8988T (cell line): ENCODE measurements around the gene BAIAP2L2.
A peak's percentile ranks its signal among the peaks of the same experiment; 100 is the strongest.
"Not testable (repeated sequence)": the region's sequence is repeated elsewhere in the genome, so short reads cannot be mapped to it uniquely, and the experiment has no call there.

Source experiments
- DNase-seq: peaks from one replicate; pipeline ENCODE4 v3.0.0; 2011

Gene BAIAP2L2

DNA sequence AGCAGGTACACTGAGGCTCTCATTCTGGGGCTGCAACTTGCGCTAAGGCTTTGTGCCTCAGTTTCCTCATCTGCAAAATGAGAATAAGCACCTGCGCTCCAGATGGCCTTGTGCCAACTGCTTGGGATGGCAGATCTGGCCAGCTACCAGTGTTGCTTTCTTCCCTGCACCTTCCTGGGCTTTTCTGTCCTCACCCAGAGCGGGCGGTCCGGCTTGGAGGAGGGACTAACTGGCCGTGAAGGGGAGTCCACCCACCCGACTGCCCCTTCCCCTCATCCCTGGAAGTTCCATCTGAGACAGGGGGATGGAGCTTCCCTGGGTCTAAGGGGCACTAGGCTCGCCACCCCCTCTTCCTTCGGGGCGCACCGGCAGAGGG lies 30.0 kb downstream of the BAIAP2L2 start:
- DNase-seq: no peak

DNA sequence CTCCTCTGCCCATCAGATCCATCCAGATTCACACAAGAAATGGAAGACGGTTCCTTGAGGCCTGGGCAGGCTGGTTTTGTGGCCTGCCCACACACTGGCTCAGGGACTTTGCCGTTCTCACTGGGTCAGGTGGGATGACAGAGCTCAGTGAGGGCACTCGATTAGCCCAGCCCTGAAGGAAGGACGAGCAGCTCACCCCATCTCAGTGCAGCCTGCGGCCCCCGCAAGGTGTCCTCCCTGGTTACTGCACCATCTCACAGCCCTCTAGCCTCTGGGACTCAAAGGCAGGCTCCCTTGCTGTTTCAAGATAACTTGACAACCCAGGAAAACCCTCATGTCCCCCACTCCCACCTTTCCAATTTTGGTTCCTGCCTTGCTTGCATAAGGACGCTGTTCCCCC lies 30.7 kb downstream of the BAIAP2L2 start:
- DNase-seq: no peak

DNA sequence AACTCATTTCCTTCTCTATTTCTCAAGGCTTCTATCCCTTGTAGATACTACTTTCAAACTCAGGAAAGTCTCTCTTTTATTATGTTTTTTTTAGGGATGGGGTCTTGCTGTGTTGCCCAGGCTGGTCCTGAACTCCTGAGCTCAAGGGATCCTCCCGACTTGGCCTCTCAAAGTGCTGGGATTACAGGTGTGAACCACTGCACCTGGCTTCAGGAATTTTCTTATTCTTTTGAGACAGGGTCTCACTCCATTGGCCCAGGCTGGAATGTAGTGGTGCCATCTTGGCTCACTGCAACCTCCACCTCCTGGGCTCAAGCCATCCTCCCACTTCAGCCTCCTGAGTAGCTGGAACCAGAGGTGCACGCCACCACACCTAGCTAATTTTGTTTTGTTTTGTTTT lies 31.3 kb downstream of the BAIAP2L2 start:
- DNase-seq: not testable (repeated sequence)

DNA sequence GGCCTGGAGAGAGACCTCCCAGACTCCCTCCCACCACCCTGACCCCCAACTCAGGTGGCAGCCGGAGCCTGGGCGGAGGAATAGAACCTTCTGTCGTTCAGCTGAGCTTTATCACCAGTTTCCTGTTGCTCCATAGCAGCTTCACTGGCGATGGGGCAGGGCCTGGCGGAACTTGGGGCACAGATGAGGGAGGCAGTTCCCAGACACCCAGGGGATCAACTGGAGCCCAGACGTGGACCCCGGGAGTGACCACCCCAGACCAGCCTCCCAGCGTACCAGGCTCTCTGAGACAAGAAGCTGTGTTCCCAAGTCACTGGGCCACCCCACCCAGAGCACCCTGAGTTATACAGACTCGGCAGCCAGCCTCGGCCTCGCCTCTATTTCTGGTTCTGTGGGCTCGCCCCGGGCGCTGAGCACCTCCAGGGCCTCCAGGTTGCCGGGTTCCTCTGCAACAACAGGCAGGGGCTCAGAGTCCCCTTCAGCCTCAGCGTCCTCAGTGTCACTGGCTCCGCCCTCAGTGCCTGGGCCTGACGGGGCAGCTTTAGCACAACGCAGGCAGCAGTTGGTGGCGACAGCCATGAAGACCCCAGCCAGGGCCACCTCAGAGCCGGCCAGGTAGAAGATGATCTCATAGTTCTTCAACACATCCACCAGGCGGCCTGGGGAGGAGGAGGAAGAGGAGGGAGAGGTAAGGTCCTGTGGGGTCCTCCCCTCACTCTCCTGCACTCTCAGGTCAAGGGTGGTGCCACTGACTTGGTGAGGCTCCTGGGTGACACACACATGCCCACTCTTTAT lies 32.2 kb downstream of the BAIAP2L2 start:
- DNase-seq: no peak

DNA sequence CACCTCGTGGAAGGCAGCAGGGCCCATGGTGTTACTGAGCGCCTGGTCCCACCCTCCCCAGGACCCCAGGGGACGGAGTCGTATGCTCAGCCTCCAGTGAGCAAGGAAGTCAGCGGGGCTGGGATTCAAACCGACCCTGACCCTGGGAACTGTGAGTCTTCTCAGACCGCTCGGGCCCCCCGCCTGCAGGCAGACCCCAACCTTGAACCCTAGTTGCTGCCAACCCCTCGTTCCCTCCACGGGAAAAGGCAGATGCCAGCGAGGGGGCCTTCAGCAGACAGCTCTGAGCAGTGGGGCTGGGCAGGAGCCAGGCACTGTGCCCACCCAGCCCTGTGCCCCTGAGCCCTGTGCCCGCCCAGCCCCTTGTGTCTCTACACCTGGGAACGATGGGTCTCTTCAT lies 32.9 kb downstream of the BAIAP2L2 start:
- DNase-seq: no peak

DNA sequence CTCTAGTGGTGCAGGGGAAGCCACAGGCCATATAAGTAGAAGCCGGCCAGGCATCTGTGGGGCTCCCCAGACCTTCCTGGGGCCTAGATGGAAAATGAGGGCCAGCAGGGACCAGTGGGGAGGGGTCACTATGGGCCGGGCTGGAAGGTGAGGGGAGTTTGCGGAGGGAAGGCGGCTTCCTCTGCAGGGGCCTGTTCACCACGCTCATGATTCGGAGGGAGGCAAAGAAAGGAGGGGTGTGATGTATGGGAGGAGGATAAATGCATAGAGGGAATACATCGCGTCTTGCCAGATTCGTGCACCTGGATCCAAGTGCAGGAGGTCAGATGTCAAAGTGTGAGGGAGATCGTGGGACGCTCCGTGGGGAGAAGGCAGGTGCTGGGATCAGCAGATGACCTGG lies 33.4 kb downstream of the BAIAP2L2 start:
- DNase-seq: no peak

DNA sequence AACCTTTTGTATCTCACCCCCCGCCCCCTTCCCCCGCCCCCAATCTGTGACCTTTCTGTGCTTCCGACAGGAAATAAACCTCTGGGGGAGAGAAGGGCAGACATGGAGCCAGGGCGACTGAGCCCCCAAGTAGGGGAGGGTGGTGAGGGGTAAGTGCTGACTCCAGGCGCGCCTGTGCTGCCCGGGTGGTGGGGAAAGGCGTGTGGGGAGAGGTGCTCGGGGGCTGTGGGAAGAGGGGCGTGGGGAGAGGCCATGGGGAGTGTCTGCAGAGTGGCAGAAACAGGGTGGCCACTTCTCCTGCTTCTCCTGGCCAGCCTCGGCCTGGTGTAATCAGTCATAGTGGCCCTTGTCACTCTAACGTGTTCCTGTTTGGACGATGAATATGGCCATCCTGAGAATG lies 34.5 kb downstream of the BAIAP2L2 start:
- DNase-seq: no peak

DNA sequence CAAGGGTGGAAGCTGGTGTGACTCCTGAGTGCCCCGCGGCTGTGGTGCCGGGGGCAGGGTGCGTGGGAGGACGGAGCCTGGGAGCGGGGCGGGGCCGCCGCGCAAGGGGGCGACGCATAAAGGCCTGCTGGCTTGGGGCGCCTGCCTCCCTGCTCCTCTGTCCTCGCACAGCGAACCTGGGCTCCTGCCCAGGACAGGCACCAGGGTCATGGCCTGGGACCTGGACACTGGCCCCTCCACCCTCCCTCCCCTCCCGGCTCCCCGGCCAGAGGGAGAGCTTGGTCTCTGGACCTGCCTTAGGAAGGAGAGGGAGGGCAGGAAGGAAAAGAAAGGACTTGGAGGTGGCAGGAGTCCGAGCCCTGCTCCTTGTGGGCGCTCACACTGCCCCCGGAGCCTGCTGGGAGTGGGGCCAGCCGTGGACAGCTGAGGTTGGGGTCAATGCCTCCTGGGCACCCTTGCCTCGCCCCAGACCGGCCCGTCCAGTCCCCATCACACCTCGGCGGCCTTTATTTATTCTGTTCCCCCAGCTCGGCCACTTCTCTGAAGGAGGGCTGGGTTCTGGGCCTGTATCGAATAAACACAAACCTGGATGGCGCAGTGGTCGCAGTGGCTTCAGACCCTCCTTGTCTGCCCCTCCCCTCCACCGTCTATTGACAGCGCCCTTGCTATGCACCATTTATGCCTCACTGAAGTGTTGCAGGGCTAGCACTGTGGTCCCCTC lies 35.2 kb downstream of the BAIAP2L2 start:
- DNase-seq: no peak

DNA sequence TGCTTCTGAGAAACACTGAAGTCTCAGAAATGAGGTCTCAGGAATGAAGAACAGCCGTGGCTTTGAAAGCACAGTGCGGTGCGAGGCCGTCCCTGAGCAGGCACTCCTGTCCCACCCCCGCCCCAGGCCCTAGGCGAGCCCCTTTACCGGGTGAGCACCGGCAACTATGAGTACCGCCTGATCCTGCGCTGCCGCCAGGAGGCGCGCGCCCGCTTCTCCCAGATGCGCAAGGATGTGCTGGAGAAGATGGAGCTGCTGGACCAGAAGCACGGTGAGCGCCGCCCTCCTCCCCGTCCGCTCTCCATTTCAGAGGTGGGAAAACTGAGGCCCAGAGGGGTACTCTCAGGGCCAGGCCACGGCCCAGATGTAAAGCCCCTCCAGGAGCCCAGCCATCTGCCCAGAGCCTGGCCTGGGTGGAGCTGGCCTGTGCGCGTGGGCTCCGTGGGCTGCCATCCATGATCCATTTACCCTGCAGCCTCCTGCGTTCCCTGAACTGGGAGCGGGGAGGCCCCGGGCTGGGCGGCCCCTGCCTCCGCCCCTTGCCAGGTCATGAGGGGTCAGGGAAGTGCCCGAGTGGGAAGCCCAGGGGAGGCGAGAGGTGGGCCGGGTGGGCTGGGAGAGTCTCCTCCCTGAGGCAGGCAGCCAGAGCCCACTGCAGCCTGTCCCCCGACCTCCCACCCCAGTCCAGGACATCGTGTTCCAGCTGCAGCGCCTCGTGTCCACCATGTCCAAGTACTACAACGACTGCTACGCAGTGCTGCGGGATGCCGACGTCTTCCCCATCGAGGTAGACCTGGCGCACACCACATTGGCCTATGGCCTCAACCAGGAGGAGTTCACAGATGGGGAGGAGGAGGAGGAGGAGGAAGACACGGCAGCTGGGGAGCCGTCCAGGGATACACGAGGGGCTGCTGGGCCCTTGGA lies 36.0 kb downstream of the BAIAP2L2 start:
- DNase-seq: no peak

DNA sequence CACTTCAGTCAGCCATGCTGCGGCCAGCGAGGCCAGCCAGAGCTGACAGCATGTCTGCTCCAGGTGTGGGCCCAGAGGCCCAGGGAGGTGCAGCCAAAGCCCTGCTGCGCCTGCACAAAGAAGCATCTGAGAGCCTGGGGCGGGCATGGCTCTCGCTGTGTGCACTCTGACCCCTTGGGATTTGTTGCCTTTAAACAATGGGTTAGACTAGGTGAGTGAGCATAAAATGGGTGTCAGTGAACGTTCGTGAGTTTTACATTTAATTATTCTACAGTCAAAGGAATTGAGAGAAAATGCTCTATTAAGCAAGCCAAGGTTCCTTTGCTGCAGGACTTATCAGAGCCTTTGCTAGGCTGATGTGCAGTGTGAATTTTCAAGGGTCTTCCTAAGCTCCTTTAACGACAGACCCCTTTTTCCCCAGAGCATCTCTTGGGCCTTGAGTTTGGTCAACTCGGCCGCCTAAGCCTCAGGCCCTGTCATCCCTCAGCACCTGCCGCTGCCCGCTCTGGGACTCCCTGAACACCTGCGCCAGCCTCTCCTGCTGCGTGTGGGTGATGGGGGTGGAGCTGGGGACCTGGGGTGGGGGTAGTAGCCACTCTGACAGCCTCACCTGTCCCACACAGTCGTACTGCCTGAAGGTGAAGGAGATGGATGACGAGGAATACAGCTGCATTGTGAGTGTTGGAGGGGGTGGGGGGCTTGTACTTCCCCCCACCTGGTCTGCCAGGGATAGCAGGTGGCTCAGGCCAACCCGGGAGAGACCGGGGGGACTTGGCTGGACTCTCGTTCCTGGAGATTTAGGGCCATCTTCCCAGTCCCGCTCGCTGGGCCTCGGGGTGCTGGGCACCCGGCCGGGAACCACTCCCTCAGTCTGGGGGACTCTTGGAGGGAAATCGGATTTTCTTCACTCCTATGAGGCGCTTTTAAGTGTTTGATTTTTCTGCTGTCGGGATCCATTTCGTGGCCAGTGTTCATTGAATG lies 37.0 kb downstream of the BAIAP2L2 start:
- DNase-seq: peak; percentile 13

DNA sequence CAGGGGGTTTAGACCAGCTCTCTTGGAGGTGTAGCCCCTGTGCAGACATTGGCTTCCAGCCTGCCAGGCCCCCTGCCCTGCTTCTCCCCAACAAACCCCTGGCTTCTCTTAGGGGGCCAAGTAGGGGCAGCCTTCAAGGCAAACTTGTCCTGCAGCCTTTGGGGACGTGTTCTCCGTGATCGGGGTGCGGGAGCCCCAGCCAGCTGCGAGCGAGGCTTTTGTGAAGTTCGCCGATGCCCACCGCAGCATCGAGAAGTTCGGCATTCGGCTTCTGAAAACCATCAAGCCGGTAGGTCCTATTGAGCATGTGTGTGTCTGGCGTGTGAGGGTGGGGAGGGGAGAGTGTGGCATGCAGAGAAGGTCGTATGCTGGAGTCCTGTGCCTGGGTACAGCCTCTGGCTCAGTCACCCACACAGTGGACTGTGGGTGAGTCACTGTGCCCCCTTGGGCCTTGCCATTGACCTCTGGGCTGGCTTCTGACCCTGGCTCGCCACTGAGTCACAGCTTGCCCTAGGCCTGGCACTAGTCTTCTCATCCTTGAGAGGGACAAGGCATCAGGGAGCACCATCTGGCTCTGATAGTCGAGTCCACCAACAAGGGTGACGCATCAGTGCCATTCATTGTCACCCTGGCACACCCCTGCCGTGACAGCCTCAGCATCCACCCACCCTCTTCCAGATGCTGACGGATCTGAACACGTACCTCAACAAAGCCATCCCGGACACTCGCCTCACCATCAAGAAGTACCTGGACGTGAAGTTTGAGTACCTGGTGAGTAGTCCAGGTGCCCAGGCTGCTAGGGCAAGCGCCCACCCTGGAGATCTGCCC lies 37.9 kb downstream of the BAIAP2L2 start:
- DNase-seq: no peak

DNA sequence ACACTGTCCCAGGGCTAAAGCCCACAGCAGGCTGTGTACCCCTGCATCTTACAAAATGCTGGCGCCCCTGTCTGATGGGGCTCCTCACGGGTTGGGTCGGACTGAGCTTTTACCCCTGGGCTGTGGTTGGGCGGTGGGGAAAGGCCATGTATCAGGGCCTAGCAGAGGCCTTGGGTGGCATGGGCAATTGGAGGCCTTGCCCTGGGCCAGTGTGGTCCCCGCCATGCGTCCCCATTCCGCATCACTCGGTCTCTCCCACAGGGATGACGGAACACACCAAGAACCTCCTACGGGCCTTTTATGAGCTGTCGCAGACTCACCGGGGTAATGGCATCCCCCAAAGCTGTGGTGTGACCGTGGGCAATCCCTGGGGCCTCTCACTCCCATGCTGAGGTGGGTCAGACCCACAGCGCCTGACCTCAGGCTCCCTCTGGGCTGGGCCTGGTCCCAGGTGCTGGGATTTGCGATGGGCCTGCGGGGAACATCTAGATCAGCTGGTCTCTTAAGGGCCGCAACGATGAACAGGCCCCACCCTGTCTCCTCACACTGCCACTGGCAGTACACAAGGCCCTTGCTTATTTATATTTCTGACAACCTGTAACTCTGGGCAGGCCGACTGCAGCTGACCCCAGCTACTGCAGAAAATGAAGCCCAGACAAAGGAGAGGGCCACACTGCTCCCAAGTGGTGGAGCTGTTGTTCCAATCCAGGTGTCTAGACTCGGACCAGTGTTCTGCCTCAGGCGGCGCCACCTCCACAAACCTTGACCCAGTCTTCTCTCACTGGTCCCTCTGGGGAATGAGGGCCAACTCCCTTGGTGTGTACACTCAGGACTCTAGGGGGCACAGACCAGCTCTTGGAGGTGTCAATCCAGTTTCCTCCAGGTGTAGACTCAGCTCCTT lies 38.8 kb downstream of the BAIAP2L2 start:
- no peak for DNase-seq

DNA sequence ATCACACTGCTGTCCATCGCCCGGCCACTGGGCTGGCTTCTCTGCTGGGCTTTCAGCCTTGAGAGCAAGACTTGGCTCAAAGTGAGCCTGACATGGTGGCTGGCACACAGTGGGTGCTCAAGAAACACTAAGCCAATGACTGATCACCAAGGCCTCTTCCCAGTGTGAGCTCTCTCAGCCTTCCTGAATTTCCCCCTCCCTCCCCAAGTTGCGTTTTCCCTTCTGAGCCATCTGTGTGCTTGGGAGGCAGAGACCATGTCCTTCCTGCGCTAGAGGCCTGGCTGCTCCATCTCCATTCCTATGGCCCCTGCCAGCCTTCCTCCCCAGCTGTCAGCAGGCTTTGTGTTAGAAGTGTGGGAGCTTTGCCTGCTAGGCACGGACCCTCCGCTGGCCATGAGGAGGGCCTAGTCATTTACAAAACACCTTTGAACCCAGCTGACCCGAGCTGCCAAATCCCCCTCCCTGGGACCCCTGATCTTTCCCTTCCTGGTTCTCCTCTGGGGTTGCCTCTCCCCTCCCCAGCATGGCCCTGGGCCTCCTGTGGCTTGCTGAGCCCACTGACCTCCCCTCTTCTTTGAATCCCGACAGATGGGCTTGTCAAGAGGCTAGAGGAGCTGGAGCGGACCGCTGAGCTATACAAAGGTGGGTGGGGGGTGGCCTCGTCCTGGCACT lies 40.1 kb downstream of the BAIAP2L2 start:
- no peak for DNase-seq

DNA sequence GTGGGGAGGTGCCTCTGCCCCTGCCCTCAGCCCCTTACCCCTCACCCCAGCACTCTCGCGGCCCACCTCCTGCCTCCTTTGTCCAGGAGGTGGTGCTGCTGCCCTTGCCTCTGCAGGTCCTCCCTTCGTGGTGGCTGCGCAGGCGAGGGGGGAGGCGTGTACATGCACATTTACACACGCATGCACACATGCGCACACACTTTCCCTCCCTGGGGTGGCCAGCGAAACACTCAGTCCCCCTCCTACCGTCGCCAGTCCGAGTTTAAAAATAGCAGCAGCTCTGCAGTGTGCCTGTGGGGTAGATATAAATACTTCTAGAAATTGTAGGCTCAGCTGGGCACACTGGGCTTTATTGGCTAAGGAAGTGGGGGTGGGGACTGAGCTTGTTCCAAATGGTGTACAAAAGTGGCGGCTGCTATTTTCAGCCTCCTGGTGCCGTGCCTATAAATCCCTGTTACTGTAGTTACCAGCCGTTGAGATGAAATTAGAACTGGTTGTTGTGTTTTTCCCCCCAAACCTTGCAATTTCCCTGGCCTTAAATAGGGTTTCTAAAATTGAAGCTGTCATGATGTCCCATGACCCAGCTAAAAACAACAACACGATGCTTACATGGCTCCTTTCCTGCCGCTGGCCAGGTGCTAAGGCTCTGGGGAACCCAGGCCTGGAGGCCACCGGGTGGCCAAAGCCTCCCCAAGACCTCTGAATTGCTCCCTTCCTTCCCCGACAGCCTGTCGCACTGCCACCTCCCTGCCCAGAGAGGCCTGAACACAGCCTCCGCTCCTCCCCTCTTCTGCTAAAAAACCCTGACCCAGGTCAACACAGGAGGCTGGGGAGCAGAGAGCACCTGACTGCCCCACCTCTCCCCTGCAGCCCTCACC lies 40.9 kb downstream of the BAIAP2L2 start:
- DNase-seq: peak; percentile 32

DNA sequence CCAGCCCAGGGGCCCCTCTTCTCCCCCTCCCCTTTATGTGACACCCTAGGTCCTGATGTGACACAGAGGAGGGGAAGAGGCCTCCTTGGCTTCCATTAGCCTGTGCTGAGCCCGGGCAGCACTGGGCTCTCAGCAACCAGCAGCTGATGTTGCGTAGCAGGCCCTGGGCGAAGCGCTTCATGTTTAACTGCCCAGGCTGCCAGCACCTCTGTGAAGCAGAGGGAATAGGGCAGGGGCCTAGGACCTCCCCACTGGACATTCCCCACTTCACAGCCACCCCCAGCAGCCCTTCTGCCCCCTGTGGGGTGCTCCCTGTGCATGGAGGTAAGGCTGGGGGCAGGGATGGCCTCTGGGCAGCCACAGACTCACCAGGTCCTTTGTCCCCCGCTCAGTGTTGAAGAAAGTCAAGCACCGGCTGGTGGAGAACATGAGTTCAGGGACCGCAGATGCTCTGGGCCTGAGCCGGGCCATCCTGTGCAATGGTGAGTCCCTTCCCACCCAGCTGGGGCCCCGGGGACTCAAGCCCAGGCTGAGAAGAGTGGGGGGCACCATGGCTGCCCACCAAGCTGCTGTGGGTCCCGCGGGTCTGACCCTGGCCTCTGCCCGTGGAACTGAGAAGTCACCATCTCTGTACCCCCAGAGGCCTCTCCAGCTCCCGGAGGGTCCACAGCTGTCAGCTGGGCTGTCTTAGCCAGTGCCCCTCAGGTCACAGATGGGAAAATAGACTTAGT lies 41.7 kb downstream of the BAIAP2L2 start:
- no peak for DNase-seq

DNA sequence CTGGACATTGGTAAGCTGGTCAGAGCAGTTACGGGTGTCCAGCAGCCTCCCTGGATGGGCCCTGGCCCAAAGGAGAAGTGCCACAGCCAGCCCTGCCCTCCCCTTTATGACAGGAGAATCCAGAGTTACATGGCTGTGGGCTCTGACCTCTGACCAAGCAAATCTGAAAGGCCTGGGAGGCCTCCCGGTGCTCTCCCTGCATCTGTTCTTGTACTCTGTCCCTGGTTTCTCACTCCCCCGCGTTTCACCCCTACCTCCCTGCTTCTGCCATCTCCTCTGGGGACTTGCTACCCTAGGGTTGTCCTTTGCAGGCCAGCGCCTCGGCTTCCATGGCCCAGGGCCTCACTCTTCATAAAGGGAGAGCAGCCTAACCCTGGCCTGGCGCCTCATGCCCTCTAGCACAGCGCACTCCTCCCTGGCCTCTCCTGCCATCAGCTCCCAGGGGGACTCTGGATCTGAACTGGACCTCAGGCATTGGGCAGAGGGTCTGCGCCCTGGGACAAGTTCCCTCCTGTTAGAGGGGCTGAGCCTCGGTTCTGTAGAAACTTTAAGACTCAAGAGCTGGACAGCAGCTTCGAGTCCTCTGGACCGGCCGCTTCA lies 42.6 kb downstream of the BAIAP2L2 start:
- no peak for DNase-seq

DNA sequence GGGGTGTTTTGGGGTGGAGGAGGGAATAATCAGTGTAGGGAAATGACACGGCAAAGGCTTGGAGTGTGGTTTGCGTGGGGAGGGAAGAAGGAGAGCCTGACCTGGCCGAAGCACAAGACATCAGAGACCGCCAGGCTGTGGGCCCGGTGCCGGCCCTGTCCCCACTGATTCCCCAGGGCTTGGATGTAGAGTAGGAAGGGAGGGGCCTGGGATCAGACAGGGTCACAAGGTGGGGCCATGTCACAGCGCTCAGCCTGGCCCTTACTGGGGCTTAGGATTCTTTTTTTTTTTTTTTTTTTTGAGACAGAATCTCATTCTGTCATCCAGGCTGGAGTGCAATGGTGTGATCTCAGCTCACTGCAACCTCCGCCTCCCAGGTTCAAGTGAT lies 43.5 kb downstream of the BAIAP2L2 start:
- no peak for DNase-seq
